IMR-90 (cell line): ENCODE data around the gene IQSEC3. TPM values are rescaled to one million over a fixed set of nuclear protein-coding genes. Genes with fewer than 3 reads are reported as not detected.

ENCODE experiments used
- ATAC-seq: fragments of 200-7000 bp; cut with Tn5 transposase; 2 replicates; pipeline ENCODE4 v1.9.1; 2020; ENCODE audit warnings: low read depth, mild to moderate bottlenecking, moderate library complexity
- BruUV-seq: library from RNA; stranded (reverse); fragments of 400-500 nt; replicated peaks from 2 replicates; lab custom pipeline; 2021; lab: Mats Ljungman, UMichigan
- CTCF ChIA-PET: fragments of 300-600 bp; formaldehyde crosslinking; extraction: SDS; loops from one replicate; lab custom pipeline; 2021; ENCODE audit warnings: antibody characterized with exemption; lab: Yijun Ruan, JAX
- POLR2A ChIA-PET: fragments of 300-600 bp; sonication (Branson Sonifier 250); formaldehyde crosslinking; loops from one replicate; lab custom pipeline; 2022; ENCODE audit warnings: antibody characterized with exemption; ENCODE audit not compliant: unreplicated experiment; lab: Charles Lee
- DNase-seq: peaks from one replicate; pipeline ENCODE4 v3.0.0; 2013
- H2AFZ ChIP-seq: replicated peaks from 2 replicates; pipeline ENCODE3; 2013; ENCODE audit warnings: low read length, mild to moderate bottlenecking; ENCODE audit not compliant: poor library complexity
- H2AK5ac ChIP-seq: 2 replicates; pipeline ENCODE4 v1.6.1; 2013; ENCODE audit warnings: low read depth, low read length, inconsistent platforms
- H2AK9ac ChIP-seq: replicated peaks from 2 replicates; pipeline ENCODE3; 2013; ENCODE audit warnings: mild to moderate bottlenecking, low read depth, low read length, moderate library complexity; ENCODE audit not compliant: poor library complexity
- H2BK120ac ChIP-seq: 2 replicates; pipeline ENCODE4 v1.6.1; 2013; ENCODE audit warnings: low read depth, low read length, inconsistent platforms
- H2BK15ac ChIP-seq: 3 replicates; pipeline ENCODE4 v1.6.1; 2013; ENCODE audit warnings: low read depth, low read length, inconsistent platforms
- H2BK20ac ChIP-seq: 2 replicates; pipeline ENCODE4 v1.6.1; 2013; ENCODE audit warnings: low read depth, mild to moderate bottlenecking, inconsistent platforms, low read length, moderate library complexity
- H2BK5ac ChIP-seq: 2 replicates; pipeline ENCODE4 v1.6.1; 2013; ENCODE audit warnings: mild to moderate bottlenecking, low read depth, low read length, inconsistent platforms; ENCODE audit not compliant: poor library complexity, severe bottlenecking
- H3K14ac ChIP-seq: replicated peaks from 2 replicates; pipeline ENCODE4 v1.6.1; 2013; ENCODE audit warnings: low read depth, low read length, inconsistent platforms
- H3K18ac ChIP-seq: 2 replicates; pipeline ENCODE4 v1.6.1; 2013; ENCODE audit warnings: low read depth, low read length, control low read depth
- H3K23ac ChIP-seq: 2 replicates; pipeline ENCODE4 v1.6.1; 2013; ENCODE audit warnings: low read depth, low read length, inconsistent platforms
- H3K27ac ChIP-seq: 2 replicates; pipeline ENCODE4 v1.5.1; 2013; ENCODE audit warnings: mild to moderate bottlenecking, control low read depth, low read length; ENCODE audit not compliant: insufficient read depth
- H3K27me3 ChIP-seq: 2 replicates; pipeline ENCODE4 v1.6.1; 2013; ENCODE audit warnings: low read length; ENCODE audit not compliant: control insufficient read depth, insufficient read depth
- H3K36me3 ChIP-seq: 2 replicates; pipeline ENCODE4 v1.6.1; 2013; ENCODE audit warnings: low read length, mixed read lengths; ENCODE audit not compliant: control insufficient read depth, insufficient read depth
- H3K4ac ChIP-seq: 2 replicates; pipeline ENCODE4 v1.6.1; 2013; ENCODE audit warnings: low read depth, low read length, inconsistent platforms
- H3K4me1 ChIP-seq: 2 replicates; pipeline ENCODE4 v1.6.1; 2013; ENCODE audit warnings: low read length, mixed read lengths; ENCODE audit not compliant: control insufficient read depth, insufficient read depth
- H3K4me2 ChIP-seq: 2 replicates; pipeline ENCODE4 v1.6.1; 2013; ENCODE audit warnings: low read depth, mild to moderate bottlenecking, control low read depth, low read length, moderate library complexity
- H3K4me3 ChIP-seq: 2 replicates; pipeline ENCODE4 v1.5.1; 2013; ENCODE audit warnings: low read depth, mild to moderate bottlenecking, control low read depth, low read length, moderate library complexity; ENCODE audit not compliant: insufficient read depth
- H3K56ac ChIP-seq: 2 replicates; pipeline ENCODE4 v1.6.1; 2013; ENCODE audit warnings: low read length, inconsistent platforms; ENCODE audit not compliant: insufficient read depth; ENCODE audit errors: extremely low read depth
- H3K79me1 ChIP-seq, 2 experiments: 2 replicates each; pipeline ENCODE4 v1.6.1; 2013; ENCODE audit warnings: low read length in 2 of 2, inconsistent platforms in 1 of 2, low read depth in 1 of 2
- H3K9ac ChIP-seq: 2 replicates; pipeline ENCODE4 v1.6.1; 2013; ENCODE audit warnings: low read depth, low read length, control low read depth
- H3K9me1 ChIP-seq: 2 replicates; pipeline ENCODE4 v1.6.1; 2013; ENCODE audit warnings: low read length, inconsistent platforms; ENCODE audit not compliant: insufficient read depth
- H3K9me3 ChIP-seq: 2 replicates; pipeline ENCODE4 v1.6.1; 2013; ENCODE audit warnings: low read length; ENCODE audit not compliant: control insufficient read depth, insufficient read depth
- H4K20me1 ChIP-seq: 2 replicates; pipeline ENCODE4 v1.6.1; 2013; ENCODE audit warnings: low read length, inconsistent platforms; ENCODE audit not compliant: insufficient read depth
- H4K5ac ChIP-seq: 2 replicates; pipeline ENCODE4 v1.6.1; 2013; ENCODE audit warnings: mild to moderate bottlenecking, low read depth, low read length, control low read depth
- H4K8ac ChIP-seq, 2 experiments: 2 replicates each; pipeline ENCODE4 v1.6.1; 2013; ENCODE audit warnings: low read depth in 2 of 2, low read length in 2 of 2, control low read depth in 1 of 2, inconsistent platforms in 1 of 2
- H4K91ac ChIP-seq: 2 replicates; pipeline ENCODE4 v1.6.1; 2013; ENCODE audit warnings: low read depth, low read length, inconsistent platforms; ENCODE audit not compliant: insufficient read depth
- BHLHE40 ChIP-seq: fragments of 150-350 bp; IDR thresholded peaks from 2 replicates; pipeline ENCODE4 v1.6.1; 2016; ENCODE audit warnings: mild to moderate bottlenecking, low read depth, low read length
- CEBPB ChIP-seq: IDR thresholded peaks from 2 replicates; pipeline ENCODE4 v1.6.1; 2012; ENCODE audit warnings: low read depth, low read length, improper control_type of control experiment
- CHD1 ChIP-seq: IDR thresholded peaks from 2 replicates; pipeline ENCODE4 v1.6.1; 2012; ENCODE audit warnings: low read depth, low read length, improper control_type of control experiment
- ELK1 ChIP-seq: fragments of 150-350 bp; IDR thresholded peaks from 2 replicates; pipeline ENCODE4 v1.6.1; 2016; ENCODE audit warnings: low read depth, mild to moderate bottlenecking, low read length, moderate library complexity, borderline replicate concordance
- FOS ChIP-seq: fragments of 150-350 bp; IDR thresholded peaks from 2 replicates; pipeline ENCODE4 v1.6.1; 2016; ENCODE audit warnings: low read depth, low read length
- MAFK ChIP-seq: IDR thresholded peaks from 2 replicates; pipeline ENCODE4 v1.6.1; 2012; ENCODE audit warnings: low read depth, low read length, improper control_type of control experiment
- MAZ ChIP-seq: IDR thresholded peaks from 2 replicates; pipeline ENCODE4 v1.6.1; 2012; ENCODE audit warnings: low read depth, mild to moderate bottlenecking, low read length, improper control_type of control experiment, moderate library complexity, borderline replicate concordance
- MXI1 ChIP-seq: IDR thresholded peaks from 2 replicates; pipeline ENCODE4 v1.6.1; 2012; ENCODE audit warnings: low read depth, mild to moderate bottlenecking, low read length, moderate library complexity, borderline replicate concordance
- NFE2L2 ChIP-seq: fragments of 150-350 bp; IDR thresholded peaks from 2 replicates; pipeline ENCODE4 v1.6.1; 2016; ENCODE audit warnings: low read depth, mild to moderate bottlenecking, low read length
- POLR2A ChIP-seq: IDR thresholded peaks from 2 replicates; pipeline ENCODE4 v1.6.1; 2012; ENCODE audit warnings: mild to moderate bottlenecking, low read depth, low read length
- RAD21 ChIP-seq: IDR thresholded peaks from 2 replicates; pipeline ENCODE4 v1.6.1; 2012; ENCODE audit warnings: low read length, improper control_type of control experiment
- RCOR1 ChIP-seq: IDR thresholded peaks from 2 replicates; pipeline ENCODE4 v1.6.1; 2012; ENCODE audit warnings: mild to moderate bottlenecking, low read length, improper control_type of control experiment; ENCODE audit not compliant: insufficient replicate concordance
- RFX5 ChIP-seq: IDR thresholded peaks from 2 replicates; pipeline ENCODE4 v1.8.0; 2012; ENCODE audit warnings: low read depth, mild to moderate bottlenecking, low read length, moderate library complexity
- SMC3 ChIP-seq: fragments of 150-350 bp; IDR thresholded peaks from 2 replicates; pipeline ENCODE4 v1.6.1; 2016; ENCODE audit warnings: low read depth, mild to moderate bottlenecking, antibody characterized with exemption, low read length, moderate library complexity
- USF2 ChIP-seq: fragments of 150-350 bp; IDR thresholded peaks from 2 replicates; pipeline ENCODE4 v1.6.1; 2017; ENCODE audit warnings: mild to moderate bottlenecking, antibody characterized with exemption, low read length, low read depth
- WGBS, 2 experiments: methylation state at CpG; one replicate each; pipeline versions ENCODE4 v1.1.5 to v1.1.7; 2013; ENCODE audit warnings: missing lambda C conversion rate in 2 of 2; ENCODE audit not compliant: insufficient read length in 1 of 2; ENCODE audit errors: extremely low coverage in 2 of 2; 5-methylcytosine and 5-hydroxymethylcytosine counted together
- dilution Hi-C: fragments of 300-500 bp; cut with HindIII; formaldehyde crosslinking; loops from one replicate; pipeline ENCODE4 v1.14.3; 2018; ENCODE audit warnings: low sequenced_read_pairs; ENCODE audit not compliant: unreplicated experiment
- in situ Hi-C: fragments of 300-500 bp; cut with MboI; formaldehyde crosslinking; loops from 3 replicates; pipeline ENCODE4 v1.14.3; 2019; ENCODE audit warnings: low sequenced_read_pairs, inconsistent platforms, mixed read lengths
- intact Hi-C: fragments of 100-400 bp; cut with micrococcal nuclease; formaldehyde crosslinking; loops from 2 replicates; pipeline ENCODE4 v1.10.0; 2022
- polyA plus RNA-seq, 3 experiments: library from polyadenylated mRNA; depleted of rRNA; stranded (reverse); fragments of >200 nt; gene quantifications; 2 replicates each; pipeline ENCODE4 v1.2.3, GENCODE V29; 2012; ENCODE audit warnings: low replicate concordance in 1 of 3
- total RNA-seq: library from RNA; depleted of rRNA; stranded (reverse); fragments of >200 nt; gene quantifications from 2 replicates; pipeline ENCODE4 v1.2.3, GENCODE V29; 2012
- TF ChIP-seq, protein P1 (sequence below): conservative IDR thresholded peaks from 2 replicates; pipeline ENCODE4 v1.5.1; 2012; ENCODE audit warnings: mild to moderate bottlenecking, low read depth, low read length, improper control_type of control experiment

IQSEC3 gene
- total and polyA plus RNA-seq, 2 of the 4 experiments (the other 2 are of a cell fraction), result 0.10 TPM; not detected in 1

GRCh38 chr12:144650-145284 lies 78.2 kb downstream of the IQSEC3 start:
- Histone ChIP-seq H3K36me3 (no peaks in the 10 kb centered on the region), H3K9me3 (no peaks in the 10 kb centered on the region), H3K4me3 (no peak overlapping the region), H3K27me3 (peaks cover 58% of the 10 kb centered on the region), H2BK20ac (no peak overlapping the region), H4K8ac (no peak overlapping the region), H3K18ac (no peak overlapping the region), H3K9me1 (no peaks in the 10 kb centered on the region), H3K9ac (no peak overlapping the region), H3K23ac (no peak overlapping the region), H2BK120ac (no peak overlapping the region), H4K5ac (no peak overlapping the region), H3K4me2 (no peak overlapping the region), H2BK15ac (no peak overlapping the region), H2AK9ac (no peak overlapping the region), H4K91ac (no peak overlapping the region), H3K4ac (no peak overlapping the region), H2AFZ (peak overlapping the region; percentile 72), H3K27ac (no peak overlapping the region), H4K20me1 (no peaks in the 10 kb centered on the region), H3K56ac (no peak overlapping the region), H2AK5ac (no peak overlapping the region), H3K79me1 (no peaks in the 10 kb centered on the region), H3K14ac (no peak overlapping the region), H3K4me1 (peaks cover 5% of the 10 kb centered on the region; the same call in 1 of the 2 replicates), H2BK5ac (no peak overlapping the region)
- BruUV-seq, result no TSS peak
- intact Hi-C loops, result no loop called here
- no CpG with 5 or more reads among the region's 5 CpGs for WGBS, 2 experiments
- dilution Hi-C loops, result no loop called here
- CTCF ChIA-PET, result no interaction called here
- no peak for TF ChIP-seq RCOR1
- TF ChIP-seq POLR2A, result no peak
- no peak for TF ChIP-seq BHLHE40
- TF ChIP-seq SMC3, result no peak
- no peak for TF ChIP-seq USF2
- no peak for TF ChIP-seq RAD21
- no peak for TF ChIP-seq CHD1
- TF ChIP-seq FOS, result no peak
- no peak for TF ChIP-seq MAZ
- TF ChIP-seq RFX5, result no peak
- TF ChIP-seq ELK1, result no peak
- no peak for TF ChIP-seq MAFK
- no peak for TF ChIP-seq MXI1
- TF ChIP-seq, protein P1, sequence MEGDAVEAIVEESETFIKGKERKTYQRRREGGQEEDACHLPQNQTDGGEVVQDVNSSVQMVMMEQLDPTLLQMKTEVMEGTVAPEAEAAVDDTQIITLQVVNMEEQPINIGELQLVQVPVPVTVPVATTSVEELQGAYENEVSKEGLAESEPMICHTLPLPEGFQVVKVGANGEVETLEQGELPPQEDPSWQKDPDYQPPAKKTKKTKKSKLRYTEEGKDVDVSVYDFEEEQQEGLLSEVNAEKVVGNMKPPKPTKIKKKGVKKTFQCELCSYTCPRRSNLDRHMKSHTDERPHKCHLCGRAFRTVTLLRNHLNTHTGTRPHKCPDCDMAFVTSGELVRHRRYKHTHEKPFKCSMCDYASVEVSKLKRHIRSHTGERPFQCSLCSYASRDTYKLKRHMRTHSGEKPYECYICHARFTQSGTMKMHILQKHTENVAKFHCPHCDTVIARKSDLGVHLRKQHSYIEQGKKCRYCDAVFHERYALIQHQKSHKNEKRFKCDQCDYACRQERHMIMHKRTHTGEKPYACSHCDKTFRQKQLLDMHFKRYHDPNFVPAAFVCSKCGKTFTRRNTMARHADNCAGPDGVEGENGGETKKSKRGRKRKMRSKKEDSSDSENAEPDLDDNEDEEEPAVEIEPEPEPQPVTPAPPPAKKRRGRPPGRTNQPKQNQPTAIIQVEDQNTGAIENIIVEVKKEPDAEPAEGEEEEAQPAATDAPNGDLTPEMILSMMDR, result no peak
- no peak for TF ChIP-seq NFE2L2
- no peak for TF ChIP-seq CEBPB
- in situ Hi-C loops, result no loop called here
- ATAC-seq, result no peak
- no peak for DNase-seq
- POLR2A ChIA-PET, result no interaction called here
